H1 (cell line): ENCODE data around the gene AGPAT3.

Source experiments
- CEBPB ChIP-seq: IDR thresholded peaks from 2 replicates; pipeline ENCODE4 v1.6.1; 2012; ENCODE audit warnings: low read depth, low read length
- CHD2 ChIP-seq: IDR thresholded peaks from 2 replicates; pipeline ENCODE4 v1.6.1; 2012; ENCODE audit warnings: low read length, improper control_type of control experiment
- CTCF ChIP-seq, 3 experiments: IDR thresholded peaks; 1 replicate in 2 of 3; 2 replicates in 1 of 3; pipeline versions ENCODE4 v1.5.1 to v1.6.1; 2011; ENCODE audit warnings: low read length in 3 of 3, mild to moderate bottlenecking in 3 of 3, inconsistent platforms in 2 of 3, low read depth in 1 of 3, moderate library complexity in 1 of 3; ENCODE audit not compliant: insufficient read depth in 1 of 3; ENCODE audit errors: control extremely low read depth in 1 of 3
- JUND ChIP-seq: IDR thresholded peaks from 2 replicates; pipeline ENCODE4 v1.6.1; 2011; ENCODE audit warnings: mild to moderate bottlenecking, improper control_type of control experiment, low read length
- KDM1A ChIP-seq: fragments of 200-600, 300-600 bp; sonication (generic); IDR thresholded peaks from 2 replicates; pipeline ENCODE4 v1.7.1; 2016; ENCODE audit warnings: mild to moderate bottlenecking, low read length, borderline replicate concordance
- POLR2A ChIP-seq, 2 experiments: IDR thresholded peaks; 1 replicate in 1 of 2; 2 replicates in 1 of 2; pipeline ENCODE4 v1.6.1; 2011; ENCODE audit warnings: low read depth in 2 of 2, low read length in 2 of 2, mild to moderate bottlenecking in 2 of 2; ENCODE audit errors: control extremely low read depth in 1 of 2
- POLR2AphosphoS5 ChIP-seq: IDR thresholded peaks from 2 replicates; pipeline ENCODE4 v1.6.1; 2011; ENCODE audit warnings: low read depth, low read length
- RAD21 ChIP-seq, 2 experiments: IDR thresholded peaks in 1 of 2; conservative IDR thresholded peaks in 1 of 2; 2 replicates each; pipeline ENCODE4 v1.6.1; 2011; ENCODE audit warnings: low read depth in 2 of 2, low read length in 2 of 2, improper control_type of control experiment in 1 of 2, inconsistent platforms in 1 of 2, mild to moderate bottlenecking in 1 of 2, moderate library complexity in 1 of 2
- RNF2 ChIP-seq: fragments of 200-900, 300-1000 bp; sonication (generic); IDR thresholded peaks from 2 replicates; pipeline ENCODE4 v1.7.1; 2016; ENCODE audit warnings: borderline replicate concordance, low read depth, mild to moderate bottlenecking, antibody characterized with exemption, low read length; ENCODE audit not compliant: poor library complexity, severe bottlenecking; ENCODE audit errors: missing control alignments
- TAF1 ChIP-seq: IDR thresholded peaks from 2 replicates; pipeline ENCODE4 v1.6.1; 2011; ENCODE audit warnings: mild to moderate bottlenecking, low read depth, low read length
- YY1 ChIP-seq: IDR thresholded peaks from 2 replicates; pipeline ENCODE4 v1.6.1; 2011; ENCODE audit warnings: low read depth, mild to moderate bottlenecking, low read length
- TF ChIP-seq, protein P1 (sequence below): IDR thresholded peaks from 2 replicates; pipeline ENCODE4 v1.6.1; 2012; ENCODE audit warnings: low read length, inconsistent platforms

- no peak for TF ChIP-seq JUND
- TF ChIP-seq POLR2A (IDR thresholded peaks at IDR 0.05; ENCODE audit: control extremely low read depth in 1 of 2, low read depth in 2 of 2, low read length in 2 of 2) = no peak
- TF ChIP-seq CTCF (IDR thresholded peaks at IDR 0.05; ENCODE audit: control extremely low read depth in 1 of 3, insufficient read depth in 1 of 3, low read depth in 1 of 3, low read length in 3 of 3) = no peak
- TF ChIP-seq CHD2 = no peak
- no peak for TF ChIP-seq YY1
- no peak for TF ChIP-seq RNF2
- TF ChIP-seq CEBPB = no peak
- TF ChIP-seq, protein P1, sequence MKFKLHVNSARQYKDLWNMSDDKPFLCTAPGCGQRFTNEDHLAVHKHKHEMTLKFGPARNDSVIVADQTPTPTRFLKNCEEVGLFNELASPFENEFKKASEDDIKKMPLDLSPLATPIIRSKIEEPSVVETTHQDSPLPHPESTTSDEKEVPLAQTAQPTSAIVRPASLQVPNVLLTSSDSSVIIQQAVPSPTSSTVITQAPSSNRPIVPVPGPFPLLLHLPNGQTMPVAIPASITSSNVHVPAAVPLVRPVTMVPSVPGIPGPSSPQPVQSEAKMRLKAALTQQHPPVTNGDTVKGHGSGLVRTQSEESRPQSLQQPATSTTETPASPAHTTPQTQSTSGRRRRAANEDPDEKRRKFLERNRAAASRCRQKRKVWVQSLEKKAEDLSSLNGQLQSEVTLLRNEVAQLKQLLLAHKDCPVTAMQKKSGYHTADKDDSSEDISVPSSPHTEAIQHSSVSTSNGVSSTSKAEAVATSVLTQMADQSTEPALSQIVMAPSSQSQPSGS = no peak
- TF ChIP-seq POLR2AphosphoS5 = no peak
- TF ChIP-seq TAF1 = no peak
- TF ChIP-seq RAD21 (IDR thresholded peaks at IDR 0.05 in 1 of 2, conservative IDR thresholded peaks at IDR 0.05 in 1 of 2; ENCODE audit: low read depth in 2 of 2, low read length in 2 of 2) = no peak
- TF ChIP-seq KDM1A = no peak
These were observed 70.7 kb downstream of the AGPAT3 start for GRCh38 chr21:43935711-43936110.
